HS-5 (cell line): ENCODE measurements around the gene HEYL.

Source experiments
- DNase-seq: peaks from one replicate; pipeline ENCODE4 v3.0.0-alpha.2; 2012; ENCODE audit warnings: low read depth

Gene HEYL

DNA sequence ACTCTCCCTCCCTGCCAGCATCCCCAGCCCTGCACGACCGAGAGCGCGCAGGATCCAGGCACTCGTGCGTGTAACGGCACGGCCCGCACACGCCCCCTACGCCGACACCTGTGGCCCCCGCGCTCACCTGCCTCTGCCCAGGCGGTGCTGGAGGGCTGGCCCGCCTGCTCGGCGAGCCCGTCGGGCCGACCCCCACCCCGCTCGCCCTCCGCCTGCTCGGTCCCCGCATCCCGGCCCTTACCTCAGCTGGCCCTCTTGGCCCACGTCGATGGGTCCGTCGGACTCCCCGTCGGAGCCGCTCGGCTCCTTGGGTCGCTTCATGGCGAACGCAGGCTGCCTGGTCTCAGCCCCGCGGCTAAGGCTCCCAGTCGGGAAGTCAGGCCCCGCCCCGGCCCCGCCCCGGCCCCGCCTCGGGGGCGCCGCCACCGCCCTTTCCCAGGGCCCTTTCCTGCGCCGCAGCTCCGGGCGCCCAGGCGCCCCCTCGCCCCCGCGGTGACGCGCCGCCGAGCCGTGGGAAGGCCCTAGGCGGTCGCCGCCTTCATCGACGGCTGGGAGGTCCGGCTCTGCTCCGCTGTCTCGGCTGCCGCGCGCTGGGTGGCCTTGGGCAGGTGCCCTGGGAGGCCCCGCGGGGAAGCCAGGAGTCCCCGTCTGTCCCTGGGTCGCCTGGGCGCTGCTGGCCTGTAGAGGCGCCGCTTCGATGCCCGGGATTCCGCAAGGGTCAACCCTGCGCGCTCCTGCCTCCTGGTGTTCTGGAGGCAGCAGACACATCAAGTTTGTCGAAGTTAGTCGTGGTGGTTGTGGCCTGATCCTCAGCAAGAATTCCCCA lies at the start of gene HEYL:
TSS of gene HEYL (minus strand) at position 339 of the 826 bp plus-strand sequence. CDS start at position 321, 18 bp downstream.
- no peak for DNase-seq

DNA sequence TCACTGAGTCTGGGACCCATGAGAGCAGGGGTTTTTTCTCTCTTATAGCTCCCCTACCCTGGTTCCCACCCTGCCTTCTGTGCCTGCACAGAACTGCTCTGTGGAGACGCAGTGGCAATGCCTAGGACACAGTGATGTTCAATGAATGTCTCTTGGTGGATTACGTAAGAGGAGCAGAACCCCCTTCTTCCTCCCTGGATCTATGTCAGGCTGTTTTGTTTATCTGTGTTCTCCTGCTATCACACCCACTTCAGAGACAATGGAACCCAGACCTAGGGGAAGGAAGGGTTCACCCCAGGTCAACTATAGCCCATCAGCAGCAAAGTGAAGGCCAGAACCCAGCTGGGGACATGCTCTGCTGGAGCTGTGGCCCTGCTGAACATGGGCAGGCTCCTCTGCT lies 49.8 kb upstream of the HEYL start:
- DNase-seq, result no peak

DNA sequence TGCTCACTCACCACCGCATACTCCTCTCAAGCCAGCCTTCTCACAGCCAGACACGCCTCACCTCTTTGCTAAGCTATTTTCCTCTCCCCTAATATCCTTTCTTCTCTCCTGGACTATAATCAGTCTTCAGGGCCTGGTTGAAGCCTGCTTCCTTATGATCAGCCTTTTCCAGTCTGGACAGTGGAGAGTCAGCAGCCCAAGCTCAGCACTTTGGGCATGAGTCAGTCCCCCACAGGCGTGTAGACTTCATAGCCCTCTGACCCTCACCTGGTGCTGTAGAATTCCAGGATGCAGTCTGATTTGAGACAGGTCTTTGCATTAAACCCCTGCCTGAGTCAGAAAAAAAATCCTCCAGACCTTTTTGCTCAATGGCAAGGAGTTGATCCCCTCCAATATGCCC lies 49.3 kb upstream of the HEYL start:
- no peak for DNase-seq

DNA sequence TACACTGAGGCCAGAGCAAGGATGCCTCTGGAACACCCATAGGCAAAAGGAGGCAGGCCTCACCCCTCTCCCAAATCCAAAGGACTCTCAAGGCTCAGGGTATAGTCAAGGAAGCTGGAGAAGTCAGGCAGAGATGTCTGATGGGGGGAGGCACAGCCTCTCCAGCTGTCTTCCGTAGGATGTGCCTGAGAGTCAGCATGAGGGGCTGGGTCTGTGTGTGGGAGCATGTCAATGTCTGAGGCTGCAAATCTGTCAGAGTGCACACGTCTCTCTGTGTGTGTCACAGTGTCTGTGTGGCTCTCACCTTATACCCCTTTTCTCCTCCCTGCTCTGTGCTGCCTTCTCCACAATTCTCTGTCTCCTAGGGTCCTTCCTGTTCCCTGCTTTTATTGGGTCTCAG lies 47.8 kb upstream of the HEYL start:
- no peak for DNase-seq

DNA sequence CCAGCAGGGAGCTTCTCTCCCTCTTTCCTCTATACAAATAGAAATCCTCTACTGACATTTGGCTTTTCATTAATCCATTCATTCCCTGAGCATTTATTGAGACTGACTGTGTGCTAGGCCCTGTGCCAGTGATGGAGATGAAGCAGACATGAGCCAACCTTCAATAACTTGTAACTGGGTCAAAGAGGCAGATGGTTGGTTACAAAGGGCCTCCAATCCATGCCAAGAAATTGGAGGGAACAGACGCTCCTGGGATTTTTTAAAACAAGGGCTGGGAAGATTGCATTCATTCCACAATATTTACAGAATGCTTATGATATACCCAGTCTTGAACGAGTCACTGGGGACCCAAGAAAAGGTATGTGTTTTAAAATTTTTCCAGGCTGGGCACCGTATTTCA lies 45.6 kb upstream of the HEYL start:
- no peak for DNase-seq

DNA sequence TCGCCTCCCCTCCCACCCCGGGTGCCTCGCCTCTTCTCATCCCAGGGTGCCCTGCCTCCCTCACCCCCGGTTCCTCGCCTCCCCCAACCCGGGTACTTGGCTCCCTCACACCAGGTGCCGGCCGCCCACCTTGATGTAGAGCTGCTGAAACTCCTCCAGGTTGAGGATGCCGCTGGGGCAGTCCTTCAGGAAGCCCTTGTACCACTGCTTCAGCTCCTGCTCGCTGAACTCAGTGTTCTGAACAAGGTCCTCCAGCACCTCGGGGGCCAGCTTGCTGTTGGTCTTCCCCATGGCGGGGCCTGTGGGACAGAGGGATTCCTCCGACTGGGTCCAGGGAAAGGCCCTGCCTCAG lies 44.8 kb upstream of the HEYL start:
- DNase-seq, result no peak

DNA sequence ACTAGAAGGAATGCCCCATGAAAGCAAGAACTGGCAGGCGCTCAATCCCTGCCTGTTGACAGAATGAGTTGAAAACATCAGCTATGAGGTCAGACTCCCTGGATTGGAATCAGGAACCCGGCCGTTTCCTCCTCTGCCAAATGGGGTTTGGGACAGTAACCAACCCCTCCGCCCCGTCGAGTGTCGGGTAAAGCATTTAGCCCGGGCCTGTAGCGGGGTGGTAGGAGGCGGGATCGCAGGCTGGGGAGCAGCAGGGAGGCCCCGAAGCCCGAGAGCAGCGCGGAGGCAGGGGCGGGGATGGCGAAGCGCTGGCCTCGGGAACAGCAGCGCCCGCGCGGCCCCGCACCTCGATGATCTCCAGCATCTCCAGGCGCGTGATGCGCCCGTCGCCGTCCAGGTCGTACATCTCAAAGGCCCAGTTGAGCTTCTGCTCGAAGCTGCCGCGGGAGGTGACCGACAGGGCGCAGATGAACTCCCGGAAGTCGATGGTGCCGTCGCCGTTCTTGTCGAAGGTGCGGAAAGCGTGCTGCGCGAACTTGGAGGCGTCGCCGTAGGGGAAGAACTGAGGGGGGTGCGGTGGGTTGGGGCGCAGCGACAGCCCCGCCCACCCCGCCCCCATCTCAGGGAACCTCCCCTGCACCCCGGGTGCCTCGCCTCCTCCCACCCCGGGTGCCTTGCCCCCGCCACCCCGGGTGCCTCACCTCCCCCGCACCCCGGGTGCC lies 44.3 kb upstream of the HEYL start:
- no peak for DNase-seq

DNA sequence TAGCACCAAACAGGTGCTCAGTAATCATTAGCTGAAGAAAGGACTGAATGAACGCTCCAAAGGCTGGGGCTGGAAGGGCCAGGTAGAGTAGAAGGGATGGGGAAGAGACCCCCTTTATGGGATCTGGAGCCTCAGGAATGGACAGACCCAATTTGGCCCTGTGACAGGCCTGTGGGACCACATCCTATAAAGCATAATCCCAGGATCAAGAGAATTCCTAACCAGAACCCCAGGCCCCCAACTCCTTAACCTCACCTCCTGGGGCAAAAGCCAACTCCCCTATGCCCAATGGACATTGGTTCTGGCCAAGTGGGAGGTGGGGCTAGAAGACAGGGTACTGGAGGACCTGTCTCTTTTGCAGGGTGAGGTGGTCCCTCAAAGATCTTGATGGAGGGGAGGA lies 42.6 kb upstream of the HEYL start:
- no peak for DNase-seq

DNA sequence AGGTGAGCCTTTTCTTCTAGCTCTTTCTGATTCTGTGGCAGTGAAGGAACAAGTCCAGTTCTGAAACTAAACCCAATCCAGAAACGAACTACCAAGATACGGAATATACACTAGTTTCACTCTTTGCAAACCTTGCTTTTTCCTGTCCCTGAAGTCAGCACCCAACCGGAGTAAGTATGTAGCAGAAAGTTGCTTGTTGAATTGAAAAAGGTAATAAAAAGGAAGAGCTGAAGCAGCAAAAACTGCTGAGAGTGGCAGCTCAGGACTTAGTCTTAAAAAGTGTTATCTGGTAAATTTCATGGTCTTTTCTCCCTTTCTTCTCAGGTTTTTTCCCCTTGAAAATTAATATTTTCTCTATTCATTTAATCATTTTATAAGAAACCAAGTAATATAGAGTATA lies 41.9 kb upstream of the HEYL start:
- no peak for DNase-seq

DNA sequence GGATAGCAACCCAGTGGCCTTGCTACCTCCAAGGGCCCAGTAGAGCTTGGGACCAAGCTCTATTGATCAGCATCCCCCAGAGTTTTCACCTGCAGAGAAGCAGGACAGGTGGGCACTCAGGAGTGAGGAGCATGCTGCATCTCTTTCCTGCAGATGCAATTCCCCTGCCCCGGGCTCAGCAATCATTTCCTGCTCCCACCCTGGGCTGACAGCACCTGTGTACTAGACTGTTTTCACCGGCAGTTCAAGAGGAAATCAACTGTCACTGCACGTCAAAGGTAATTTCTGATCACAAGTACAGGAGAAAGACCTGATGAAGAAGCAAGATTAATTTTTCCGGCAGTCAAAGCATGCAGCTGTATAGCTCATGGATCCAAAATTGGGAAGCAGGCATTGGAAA lies 41.3 kb upstream of the HEYL start:
- DNase-seq, result no peak

DNA sequence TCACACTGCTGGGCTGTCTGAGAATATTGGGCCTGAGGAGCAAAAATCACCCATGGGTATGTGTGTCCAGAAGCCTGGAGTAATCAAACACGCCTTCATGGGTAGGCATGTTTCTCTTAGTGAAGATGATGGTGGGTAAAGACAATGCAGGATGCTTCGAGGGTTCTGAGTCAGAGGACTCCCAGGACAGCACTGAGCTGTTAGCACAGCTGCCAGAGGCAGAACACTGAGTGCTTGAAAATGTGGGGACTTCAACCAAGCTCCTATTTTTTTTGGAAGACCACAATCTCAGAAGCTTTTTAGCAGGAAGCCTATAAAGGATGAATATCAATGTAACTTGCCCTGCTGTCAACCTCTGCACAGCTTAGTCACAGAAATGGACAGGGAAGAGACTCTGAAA lies 40.4 kb upstream of the HEYL start:
- DNase-seq, result no peak

DNA sequence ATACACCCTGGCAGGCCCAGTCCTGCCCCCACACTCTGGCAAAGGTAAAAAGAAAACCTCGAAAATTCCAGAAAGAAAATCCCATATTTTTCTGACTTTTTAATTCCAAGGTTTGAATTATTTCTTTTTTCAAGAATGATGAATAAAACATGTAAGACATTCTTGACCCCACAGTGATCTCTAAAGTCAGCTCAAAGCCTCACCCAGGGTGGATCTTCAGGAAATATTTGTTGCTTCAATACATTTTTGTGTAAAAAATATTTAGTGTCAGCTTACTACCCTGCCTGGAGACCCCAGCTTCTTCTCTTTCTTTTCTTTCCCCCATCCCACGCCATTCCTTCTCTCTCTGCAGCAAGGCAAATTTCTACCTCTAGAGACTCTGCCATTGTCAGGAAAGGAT lies 39.4 kb upstream of the HEYL start:
- no peak for DNase-seq

DNA sequence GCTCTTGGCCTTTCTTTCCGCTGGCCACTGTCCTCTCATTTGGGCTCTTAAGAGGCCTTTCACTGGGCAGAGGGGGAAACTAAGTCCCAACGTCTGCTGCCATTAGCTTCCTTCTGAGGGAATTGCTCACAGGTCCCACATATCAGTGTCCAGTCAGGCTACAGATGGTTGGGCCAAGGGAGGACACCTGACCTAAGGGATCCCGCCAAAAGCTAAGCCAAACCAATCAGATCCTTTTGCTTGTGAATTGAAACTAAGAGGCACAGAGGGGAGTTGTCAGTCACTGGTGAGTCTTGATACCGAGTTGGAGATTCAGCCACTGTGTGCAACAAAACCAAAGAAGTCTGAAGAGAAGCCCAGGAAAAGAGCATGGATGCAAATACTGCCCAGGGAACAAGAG lies 38.2 kb upstream of the HEYL start:
- no peak for DNase-seq

DNA sequence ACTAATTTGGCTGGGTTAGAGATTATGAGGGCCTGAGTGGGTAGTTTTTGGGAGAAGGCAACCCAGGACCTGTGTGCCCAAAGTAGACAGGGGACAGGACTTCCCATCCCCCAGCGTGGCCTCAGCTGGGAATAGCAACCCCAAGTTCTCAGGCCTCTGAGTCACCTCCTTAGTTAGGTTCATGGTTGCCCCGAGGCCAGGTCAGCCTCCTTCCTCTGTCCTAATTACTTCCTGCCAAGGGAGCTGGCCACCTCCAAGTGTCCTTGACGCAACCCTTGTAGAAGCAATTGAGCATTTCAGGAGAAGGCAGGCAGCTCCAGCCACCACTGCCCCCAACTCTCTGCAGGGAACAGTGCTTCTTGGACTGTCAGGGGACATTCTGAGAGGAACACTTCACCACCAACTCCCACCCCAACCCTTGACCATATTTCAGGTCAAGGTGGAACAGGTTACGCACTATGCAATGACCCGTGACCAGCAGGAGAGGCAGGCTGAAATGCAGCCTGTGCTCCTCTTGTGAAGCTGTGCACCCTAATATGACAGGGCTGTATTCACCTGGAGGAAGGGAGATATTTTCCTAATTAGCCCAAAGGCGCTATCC lies 37.6 kb upstream of the HEYL start:
- no peak for DNase-seq

DNA sequence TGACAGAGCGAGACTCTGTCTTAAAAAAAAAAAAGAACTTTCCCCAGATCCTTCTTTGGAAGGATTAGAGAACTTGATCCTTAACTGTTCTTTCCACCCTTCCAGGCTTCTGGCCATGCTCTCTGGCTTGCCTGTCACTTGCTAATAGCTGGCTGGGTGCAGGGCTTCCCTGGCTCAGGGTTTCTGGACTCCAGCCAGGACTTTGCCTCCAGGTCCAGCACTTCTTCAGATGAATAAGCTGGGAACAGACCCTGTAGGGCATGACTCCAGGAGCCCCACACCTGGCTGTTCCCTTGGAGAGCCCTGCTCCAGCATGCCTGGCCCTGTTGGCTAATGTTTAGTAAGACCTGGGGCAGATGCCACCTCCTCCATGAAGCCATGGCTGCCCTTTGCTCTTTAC lies 35.8 kb upstream of the HEYL start:
- no peak for DNase-seq

DNA sequence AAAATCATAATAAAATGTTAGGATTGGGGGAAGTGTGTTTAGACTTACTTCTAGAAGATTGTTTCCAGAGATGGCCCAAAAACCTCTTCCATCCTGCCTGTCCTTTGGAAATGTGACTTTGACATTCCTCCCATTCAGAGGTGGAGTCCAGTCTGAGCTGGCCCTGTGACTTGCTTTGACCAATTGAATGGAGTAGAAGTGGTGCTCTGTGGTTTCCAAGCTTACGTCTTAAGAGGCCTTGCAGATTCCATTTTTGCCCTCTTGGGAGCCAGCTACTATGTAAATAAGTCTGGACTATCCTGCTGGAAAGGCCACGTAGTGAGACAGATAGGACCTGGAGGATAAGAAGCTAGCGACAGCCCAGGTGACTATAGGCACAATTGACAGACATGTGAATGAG lies 33.8 kb upstream of the HEYL start:
- DNase-seq, result no peak

DNA sequence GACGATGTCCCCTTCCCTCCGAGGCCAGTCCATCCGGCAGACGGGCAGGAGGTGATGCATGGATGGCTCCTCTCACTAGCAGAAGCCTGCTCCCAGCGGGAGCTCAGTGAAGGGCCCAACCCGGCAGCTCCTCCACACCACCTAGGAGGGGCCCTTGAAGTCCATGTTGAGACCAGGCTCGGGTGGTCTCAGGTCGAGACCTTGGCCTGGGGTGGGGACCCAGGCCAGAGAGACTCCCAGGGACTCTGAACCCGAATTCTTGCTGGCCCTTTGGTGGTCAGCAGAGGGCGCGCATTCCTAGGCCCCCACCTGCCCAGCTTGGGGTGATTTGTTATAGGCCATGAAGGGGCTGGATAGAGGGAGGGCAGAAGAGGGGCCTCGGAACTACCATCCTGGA lies 33.1 kb upstream of the HEYL start:
- DNase-seq, result no peak

DNA sequence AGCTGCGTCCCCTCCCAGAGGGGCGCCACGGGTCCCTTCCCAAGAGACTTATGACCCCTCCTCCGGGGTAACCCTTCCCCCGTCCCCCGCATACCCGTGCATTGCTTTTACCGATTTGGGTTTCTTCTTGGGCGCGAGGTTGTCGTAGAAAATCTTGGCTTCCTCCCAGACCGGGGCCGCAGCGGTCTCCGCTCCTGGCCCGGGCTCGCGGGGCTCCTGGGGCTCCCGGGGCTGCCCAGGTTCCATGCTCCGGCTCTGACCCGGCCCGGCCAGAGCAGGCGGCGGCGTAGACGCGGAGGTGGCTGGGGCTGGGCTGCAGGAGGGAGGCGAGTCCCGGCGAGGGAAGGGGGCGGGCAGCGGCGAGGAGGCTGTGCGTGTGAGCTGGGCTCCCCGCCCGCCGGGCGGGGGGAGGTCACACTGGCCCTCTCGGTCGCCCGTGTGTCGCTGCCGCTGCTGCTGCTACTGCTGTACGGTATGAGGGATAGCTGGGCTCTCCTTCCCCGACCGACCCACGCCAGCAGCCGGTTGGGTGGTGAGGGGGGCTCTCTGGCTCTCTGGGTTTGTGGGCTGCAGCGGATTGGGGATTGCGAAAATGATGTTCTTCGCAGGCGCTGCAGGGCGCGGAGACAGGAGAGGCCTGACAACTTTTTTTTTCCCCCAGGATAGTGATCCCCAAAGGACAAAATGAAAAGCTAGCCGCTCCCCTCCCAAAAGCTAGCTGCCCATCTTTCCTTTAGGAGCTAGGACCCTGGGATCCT lies 32.5 kb upstream of the HEYL start, which contains the start of gene NT5C1A:
TSS of gene NT5C1A (minus strand) at position 315 of the 758 bp plus-strand sequence. CDS start at position 246, 69 bp downstream.
- no peak for DNase-seq

DNA sequence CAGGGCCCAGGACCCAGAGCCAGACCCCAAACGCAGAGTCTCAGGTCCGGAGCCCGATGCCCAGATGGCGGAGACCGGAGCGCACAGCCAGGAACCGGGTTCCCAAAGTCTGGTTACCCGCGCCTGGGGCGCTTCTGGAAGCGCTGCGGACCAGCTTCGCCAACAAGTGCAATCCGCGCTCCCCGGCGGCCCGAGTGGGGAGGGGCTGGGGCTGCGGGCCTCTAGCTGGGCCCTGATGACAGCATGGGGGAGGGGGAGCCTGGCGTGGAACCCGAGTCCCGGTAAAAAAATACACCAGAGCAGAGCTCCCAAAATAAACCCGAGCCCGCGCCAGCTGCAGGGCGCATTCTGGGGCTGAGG lies 32.0 kb upstream of the HEYL start:
- no peak for DNase-seq

DNA sequence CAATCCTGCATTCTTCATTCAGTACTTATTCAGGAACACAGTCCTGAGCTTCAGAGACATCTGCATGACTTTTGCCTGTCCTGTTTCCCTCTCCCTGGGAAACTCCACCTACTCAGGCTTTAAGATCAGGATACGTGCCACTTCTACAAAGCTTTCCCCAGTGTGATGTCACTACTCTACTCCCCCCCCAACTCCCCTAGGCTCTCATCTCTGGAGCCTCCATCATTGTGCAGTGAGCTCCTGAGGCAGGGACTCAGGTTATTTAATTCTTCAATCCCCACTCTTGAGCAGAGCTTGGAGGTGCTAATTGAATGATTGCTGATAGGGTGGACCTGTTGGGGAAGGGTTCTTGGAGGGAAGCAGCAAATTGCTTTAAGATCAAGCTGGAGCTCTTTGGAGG lies 31.2 kb upstream of the HEYL start:
- DNase-seq, result no peak

DNA sequence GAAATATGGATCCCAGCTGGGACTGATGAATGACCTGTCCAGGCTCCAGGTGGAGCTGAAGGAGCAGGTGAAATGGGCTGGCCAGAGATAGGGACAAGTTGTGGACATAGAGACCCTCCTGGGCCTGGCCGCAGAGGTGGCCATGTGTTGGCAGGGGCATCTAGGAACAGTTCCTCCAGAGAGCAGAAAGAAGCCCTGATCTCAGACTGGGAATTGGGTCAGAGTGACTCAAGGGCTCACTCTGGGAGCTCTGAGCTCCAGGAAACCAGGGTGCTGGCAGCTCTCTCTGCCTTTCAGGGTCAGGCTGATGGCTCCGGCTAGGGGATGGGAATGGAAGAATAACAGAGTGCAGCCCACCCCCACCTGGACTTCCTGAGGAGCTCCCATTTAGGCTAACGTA lies 29.5 kb upstream of the HEYL start:
- no peak for DNase-seq

DNA sequence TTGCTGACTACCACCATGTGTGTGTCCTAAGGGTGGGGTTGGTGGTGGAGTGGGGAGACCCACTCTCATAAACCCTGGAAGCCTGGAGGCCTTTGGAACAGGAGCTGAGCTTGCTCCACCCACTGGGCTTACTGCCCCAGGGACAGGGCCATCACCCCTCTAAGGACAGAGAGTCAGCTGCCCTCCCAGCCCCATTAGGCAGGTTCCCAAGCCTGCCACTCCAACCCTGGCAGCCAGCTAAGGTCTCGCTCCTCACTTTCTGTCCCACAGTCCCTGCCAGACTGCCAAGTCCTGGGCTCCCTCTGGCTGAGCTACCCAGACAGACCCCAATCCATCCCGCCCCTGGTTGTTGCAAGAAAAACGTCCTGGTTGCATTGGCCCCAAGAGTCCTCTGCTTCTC lies 28.7 kb upstream of the HEYL start:
- DNase-seq, result no peak

DNA sequence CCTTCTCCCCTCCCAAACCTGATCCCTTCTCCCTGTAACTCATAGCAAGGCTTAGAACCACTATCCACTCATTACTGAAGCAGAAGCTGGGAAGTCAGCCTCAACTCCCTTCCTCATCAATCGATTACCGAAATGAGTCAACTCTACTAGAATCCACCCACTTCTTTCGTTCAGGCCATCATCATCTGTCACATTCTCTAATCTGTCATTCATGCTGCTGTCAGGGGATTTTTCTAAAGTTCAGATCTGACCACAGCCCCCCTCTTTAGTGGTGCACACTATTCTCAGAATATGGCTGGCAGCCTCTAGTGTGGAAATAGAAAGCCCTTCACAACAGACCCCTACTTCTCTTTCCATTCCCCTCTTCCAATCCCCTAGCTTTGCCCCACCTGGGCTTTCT lies 27.3 kb upstream of the HEYL start:
- DNase-seq, result no peak
